SH-SY5Y (cell line): ENCODE data around the gene ADRB2.

ENCODE experiments used
- GATA2 ChIP-seq: IDR thresholded peaks from 2 replicates; pipeline ENCODE4 v1.6.1; 2011; ENCODE audit warnings: mild to moderate bottlenecking, low read depth, low read length
- GATA3 ChIP-seq: IDR thresholded peaks from 2 replicates; pipeline ENCODE4 v1.6.1; 2011; ENCODE audit warnings: low read depth, mild to moderate bottlenecking, low read length, moderate library complexity

DNA sequence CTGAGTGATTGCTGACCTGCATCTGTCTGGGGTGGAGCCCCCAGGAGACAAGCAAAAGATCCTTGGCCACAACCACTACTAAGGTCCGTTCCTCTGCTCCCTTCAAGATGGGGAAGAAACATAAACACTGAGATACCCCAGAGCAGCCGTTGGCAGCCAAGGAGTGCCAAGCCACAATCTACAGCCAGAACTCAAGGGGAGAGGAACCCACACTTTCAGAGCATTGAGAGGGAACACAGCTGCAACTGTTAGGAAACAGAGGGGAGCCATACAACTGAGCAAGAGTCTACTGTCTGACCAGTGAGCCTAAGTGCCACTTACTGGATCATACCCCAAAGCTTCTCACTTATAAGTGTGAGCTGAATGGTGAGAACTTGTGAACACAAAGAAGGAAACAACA, 44.6 kb upstream of the ADRB2 start:
- TF ChIP-seq GATA2: no peak
- TF ChIP-seq GATA3: no peak
